MM.1S (cell line): ENCODE measurements around the gene PAMR1.

Source experiments
- CTCF ChIP-seq: fragments of 300-600 bp; sonication (generic); IDR thresholded peaks from 2 replicates; pipeline ENCODE4 v1.5.1; 2016; ENCODE audit warnings: antibody characterized with exemption, low read length, mixed read lengths
- EZH2phosphoT487 ChIP-seq: fragments of 300-600 bp; sonication (generic); IDR thresholded peaks from 2 replicates; pipeline ENCODE4 v1.6.1; 2018; ENCODE audit warnings: antibody characterized with exemption, low read length

GRCh38 chr11:35403765-35404387, 121.5 kb downstream of the PAMR1 start:
- TF ChIP-seq CTCF: no peak
- no peak for TF ChIP-seq EZH2phosphoT487
